HepG2 (cell line): ENCODE results near the gene C4orf17. TPM values are rescaled to one million over a fixed set of nuclear protein-coding genes. Genes with fewer than 3 reads are reported as not detected.

Experiments
- ASH2L ChIP-seq: fragments of 300-600, 200-600 bp; sonication (generic); IDR thresholded peaks from 2 replicates; pipeline ENCODE4 v1.7.0; 2017; ENCODE audit warnings: low read depth, mild to moderate bottlenecking, moderate library complexity, mixed read lengths, low read length; ENCODE audit not compliant: insufficient read length
- ATF5 ChIP-seq: sonication (generic); formaldehyde crosslinking; IDR thresholded peaks from 2 replicates; pipeline ENCODE4 v1.4.0; 2020; ENCODE audit warnings: mild to moderate bottlenecking, low read depth, missing genetic modification reagents
- HOXA7 ChIP-seq: sonication (generic); formaldehyde crosslinking; IDR thresholded peaks from 2 replicates; pipeline ENCODE4 v1.8.1; 2022; ENCODE audit warnings: mild to moderate bottlenecking, missing genetic modification reagents, moderate library complexity
- ISX ChIP-seq: sonication (generic); formaldehyde crosslinking; conservative IDR thresholded peaks from 2 replicates; pipeline ENCODE4 v1.5.0; 2020; ENCODE audit warnings: missing genetic modification reagents
- KDM3A ChIP-seq: IDR thresholded peaks from 2 replicates; pipeline ENCODE4 v1.6.1; 2018; ENCODE audit warnings: low read depth, missing compliant biosample characterization
- MXD3 ChIP-seq: IDR thresholded peaks from 2 replicates; pipeline ENCODE4 v1.6.1; 2016; ENCODE audit warnings: mild to moderate bottlenecking, missing biosample characterization, missing genetic modification reagents
- MXI1 ChIP-seq: IDR thresholded peaks from 3 replicates; pipeline ENCODE4 v1.6.1; 2012; ENCODE audit warnings: low read depth, low read length, inconsistent platforms, borderline replicate concordance
- NAIF1 ChIP-seq: sonication (generic); formaldehyde crosslinking; IDR thresholded peaks from 2 replicates; pipeline ENCODE4 v1.5.0; 2020; ENCODE audit warnings: mild to moderate bottlenecking, missing genetic modification reagents, borderline replicate concordance
- NCOR1 ChIP-seq: fragments of 200-600 bp; sonication (generic); IDR thresholded peaks from 2 replicates; pipeline ENCODE4 v1.7.0; 2017; ENCODE audit warnings: antibody characterized with exemption, low read length, borderline replicate concordance
- POLR2AphosphoS2 ChIP-seq: IDR thresholded peaks from 2 replicates; pipeline ENCODE4 v1.6.1; 2011; ENCODE audit warnings: low read depth, low read length, improper control_type of control experiment
- RELA ChIP-seq: sonication (generic); formaldehyde crosslinking; IDR thresholded peaks from 2 replicates; pipeline ENCODE4 v1.4.0; 2020; ENCODE audit warnings: missing genetic modification reagents
- SRF ChIP-seq: IDR thresholded peaks from 2 replicates; pipeline ENCODE4 v1.6.1; 2011; ENCODE audit warnings: mild to moderate bottlenecking, low read depth, low read length, moderate library complexity
- YEATS4 ChIP-seq: sonication (generic); formaldehyde crosslinking; IDR thresholded peaks from 2 replicates; pipeline ENCODE4 v1.4.0; 2020; ENCODE audit warnings: missing genetic modification reagents, borderline replicate concordance
- ZBTB1 ChIP-seq: sonication (generic); formaldehyde crosslinking; IDR thresholded peaks from 2 replicates; pipeline ENCODE4 v1.4.0; 2020; ENCODE audit warnings: missing genetic modification reagents, borderline replicate concordance
- ZNF20 ChIP-seq: sonication (generic); formaldehyde crosslinking; IDR thresholded peaks from 2 replicates; pipeline ENCODE4 v1.4.0; 2020; ENCODE audit warnings: mild to moderate bottlenecking, moderate library complexity, missing genetic modification reagents
- ZNF264 ChIP-seq: sonication (generic); formaldehyde crosslinking; IDR thresholded peaks from 2 replicates; pipeline ENCODE4 v1.4.0; 2020; ENCODE audit warnings: missing genetic modification reagents
- polyA plus RNA-seq, 8 experiments: library from polyadenylated mRNA; depleted of rRNA in 3 of 8; stranded (reverse) in 7 of 8; unstranded in 1 of 8; fragments of >200 nt; fragmentation: Illumina TruSeq in 4 of 8; extraction: Trizol in 4 of 8; gene quantifications; 2 replicates each; pipeline versions ENCODE4 v1.2.1 to v1.2.3, GENCODE V29; 2011 to 2016; ENCODE audit warnings: low read depth in 4 of 8, missing spikeins in 1 of 8, mixed read lengths in 1 of 8; ENCODE audit not compliant: insufficient read depth in 1 of 8
- total RNA-seq, 5 experiments: library from RNA; depleted of rRNA; stranded (reverse); fragments of >200 nt; fragmentation: Illumina TruSeq; extraction: Trizol; gene quantifications; 2 replicates each; pipeline ENCODE4 v1.2.3, GENCODE V29; 2016; ENCODE audit warnings: low read depth in 1 of 5
- TF ChIP-seq, protein P1 (sequence below): sonication (generic); formaldehyde crosslinking; conservative IDR thresholded peaks from 2 replicates; pipeline ENCODE4 v1.8.0; 2022; ENCODE audit warnings: mild to moderate bottlenecking, moderate library complexity, missing genetic modification reagents
- TF ChIP-seq, protein P2 (sequence below): IDR thresholded peaks from 2 replicates; pipeline ENCODE4 v1.6.1; 2016; ENCODE audit warnings: missing biosample characterization, missing genetic modification reagents, low read depth
- TF ChIP-seq, protein P3 (sequence below): sonication (generic); formaldehyde crosslinking; IDR thresholded peaks from 2 replicates; pipeline ENCODE4 v1.8.0; 2022; ENCODE audit warnings: mild to moderate bottlenecking, missing genetic modification reagents, moderate library complexity
- TF ChIP-seq, protein P4 (sequence below): sonication (generic); formaldehyde crosslinking; IDR thresholded peaks from 2 replicates; pipeline ENCODE4 v1.4.0; 2020; ENCODE audit warnings: mild to moderate bottlenecking, missing genetic modification reagents

Gene C4orf17
- total and polyA plus RNA-seq, 2 of the 13 experiments (the other 11 are each of a cell fraction or from before 2014, with no cell fraction given) = not detected

- TF ChIP-seq, protein P1, sequence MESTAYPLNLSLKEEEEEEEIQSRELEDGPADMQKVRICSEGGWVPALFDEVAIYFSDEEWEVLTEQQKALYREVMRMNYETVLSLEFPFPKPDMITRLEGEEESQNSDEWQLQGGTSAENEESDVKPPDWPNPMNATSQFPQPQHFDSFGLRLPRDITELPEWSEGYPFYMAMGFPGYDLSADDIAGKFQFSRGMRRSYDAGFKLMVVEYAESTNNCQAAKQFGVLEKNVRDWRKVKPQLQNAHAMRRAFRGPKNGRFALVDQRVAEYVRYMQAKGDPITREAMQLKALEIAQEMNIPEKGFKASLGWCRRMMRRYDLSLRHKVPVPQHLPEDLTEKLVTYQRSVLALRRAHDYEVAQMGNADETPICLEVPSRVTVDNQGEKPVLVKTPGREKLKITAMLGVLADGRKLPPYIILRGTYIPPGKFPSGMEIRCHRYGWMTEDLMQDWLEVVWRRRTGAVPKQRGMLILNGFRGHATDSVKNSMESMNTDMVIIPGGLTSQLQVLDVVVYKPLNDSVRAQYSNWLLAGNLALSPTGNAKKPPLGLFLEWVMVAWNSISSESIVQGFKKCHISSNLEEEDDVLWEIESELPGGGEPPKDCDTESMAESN (CRISPR knock-in tag) = no peak
- TF ChIP-seq ATF5 (CRISPR knock-in tag) (no peak), YEATS4 (CRISPR knock-in tag) (peak; percentile 80; the same call in 1 of the 2 replicates), ZNF264 (CRISPR knock-in tag) (peak; percentile 66; the same call in 1 of the 2 replicates), RELA (no peak), KDM3A (CRISPR knock-in tag) (0 out of 2 replicates have a peak, but pooled peaks have one; percentile 39), ISX (no peak), ASH2L (peak; percentile 48), NAIF1 (CRISPR knock-in tag) (no peak), ZNF20 (CRISPR knock-in tag) (no peak), SRF (no peak), ZBTB1 (CRISPR knock-in tag) (no peak), HOXA7 (CRISPR knock-in tag) (no peak), MXI1 (peak; percentile 35; the same call in 1 of the 3 replicates), NCOR1 (peak; percentile 91), MXD3 (no peak), POLR2AphosphoS2 (no peak)
- TF ChIP-seq, protein P2, sequence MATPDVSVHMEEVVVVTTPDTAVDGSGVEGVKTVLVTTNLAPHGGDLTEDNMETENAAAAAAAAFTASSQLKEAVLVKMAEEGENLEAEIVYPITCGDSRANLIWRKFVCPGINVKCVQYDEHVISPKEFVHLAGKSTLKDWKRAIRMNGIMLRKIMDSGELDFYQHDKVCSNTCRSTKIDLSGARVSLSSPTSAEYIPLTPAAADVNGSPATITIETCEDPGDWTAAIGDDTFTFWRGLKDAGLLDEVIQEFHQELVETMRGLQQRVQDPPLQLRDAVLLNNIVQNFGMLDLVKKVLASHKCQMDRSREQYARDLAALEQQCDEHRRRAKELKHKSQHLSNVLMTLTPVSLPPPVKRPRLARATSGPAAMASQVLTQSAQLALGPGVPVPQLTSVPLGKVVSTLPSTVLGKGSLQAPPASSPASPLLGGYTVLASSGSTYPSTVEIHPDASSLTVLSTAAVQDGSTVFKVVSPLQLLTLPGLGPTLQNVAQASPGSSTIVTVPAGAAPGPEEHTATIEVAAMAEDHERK = no peak
- TF ChIP-seq, protein P3, sequence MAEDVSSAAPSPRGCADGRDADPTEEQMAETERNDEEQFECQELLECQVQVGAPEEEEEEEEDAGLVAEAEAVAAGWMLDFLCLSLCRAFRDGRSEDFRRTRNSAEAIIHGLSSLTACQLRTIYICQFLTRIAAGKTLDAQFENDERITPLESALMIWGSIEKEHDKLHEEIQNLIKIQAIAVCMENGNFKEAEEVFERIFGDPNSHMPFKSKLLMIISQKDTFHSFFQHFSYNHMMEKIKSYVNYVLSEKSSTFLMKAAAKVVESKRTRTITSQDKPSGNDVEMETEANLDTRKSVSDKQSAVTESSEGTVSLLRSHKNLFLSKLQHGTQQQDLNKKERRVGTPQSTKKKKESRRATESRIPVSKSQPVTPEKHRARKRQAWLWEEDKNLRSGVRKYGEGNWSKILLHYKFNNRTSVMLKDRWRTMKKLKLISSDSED = no peak
- TF ChIP-seq, protein P4, sequence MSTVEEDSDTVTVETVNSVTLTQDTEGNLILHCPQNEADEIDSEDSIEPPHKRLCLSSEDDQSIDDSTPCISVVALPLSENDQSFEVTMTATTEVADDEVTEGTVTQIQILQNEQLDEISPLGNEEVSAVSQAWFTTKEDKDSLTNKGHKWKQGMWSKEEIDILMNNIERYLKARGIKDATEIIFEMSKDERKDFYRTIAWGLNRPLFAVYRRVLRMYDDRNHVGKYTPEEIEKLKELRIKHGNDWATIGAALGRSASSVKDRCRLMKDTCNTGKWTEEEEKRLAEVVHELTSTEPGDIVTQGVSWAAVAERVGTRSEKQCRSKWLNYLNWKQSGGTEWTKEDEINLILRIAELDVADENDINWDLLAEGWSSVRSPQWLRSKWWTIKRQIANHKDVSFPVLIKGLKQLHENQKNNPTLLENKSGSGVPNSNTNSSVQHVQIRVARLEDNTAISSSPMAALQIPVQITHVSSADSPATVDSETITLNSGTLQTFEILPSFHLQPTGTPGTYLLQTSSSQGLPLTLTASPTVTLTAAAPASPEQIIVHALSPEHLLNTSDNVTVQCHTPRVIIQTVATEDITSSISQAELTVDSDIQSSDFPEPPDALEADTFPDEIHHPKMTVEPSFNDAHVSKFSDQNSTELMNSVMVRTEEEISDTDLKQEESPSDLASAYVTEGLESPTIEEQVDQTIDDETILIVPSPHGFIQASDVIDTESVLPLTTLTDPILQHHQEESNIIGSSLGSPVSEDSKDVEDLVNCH (CRISPR knock-in tag) = no peak
Observed at GRCh38 chr4:99574530-99575324, 63.9 kb downstream of the C4orf17 start, which contains the start of gene MTTP (continued).
